GM23248 (cell line): Measurements from ENCODE around the gene VAV2. TPM values are rescaled to one million over a fixed set of nuclear protein-coding genes. Genes with fewer than 3 reads are reported as not detected.

Experiments used
- DNase-seq: peaks from one replicate; pipeline ENCODE4 v3.0.0-alpha.2; 2015
- H2AFZ ChIP-seq: fragments of 200-600 bp; sonication (generic); 2 replicates; pipeline ENCODE4 v1.6.1; 2016; ENCODE audit warnings: antibody characterized with exemption
- H3F3A ChIP-seq: fragments of 200-600 bp; sonication (generic); 2 replicates; pipeline ENCODE4 v1.6.1; 2016; ENCODE audit warnings: mild to moderate bottlenecking, antibody characterized with exemption, mixed run types; ENCODE audit not compliant: insufficient read depth
- H3K27ac ChIP-seq: fragments of 200-600 bp; sonication (generic); 2 replicates; pipeline ENCODE4 v1.5.1; 2016; ENCODE audit warnings: mild to moderate bottlenecking
- H3K27me3 ChIP-seq: fragments of 200-600 bp; sonication (generic); replicated peaks from 2 replicates; pipeline ENCODE4 v1.6.1; 2016; ENCODE audit warnings: mild to moderate bottlenecking; ENCODE audit not compliant: insufficient read depth
- H3K36me3 ChIP-seq: fragments of 200-600 bp; sonication (generic); 2 replicates; pipeline ENCODE4 v1.6.1; 2016; ENCODE audit warnings: low read depth, mild to moderate bottlenecking
- H3K4me1 ChIP-seq: fragments of 200-600 bp; sonication (generic); 2 replicates; pipeline ENCODE4 v1.6.1; 2016; ENCODE audit warnings: mild to moderate bottlenecking; ENCODE audit not compliant: insufficient read depth
- H3K4me2 ChIP-seq: fragments of 200-600 bp; sonication (generic); one replicate; pipeline ENCODE4 v1.6.1; 2016; ENCODE audit warnings: mild to moderate bottlenecking; ENCODE audit not compliant: unreplicated experiment
- H3K4me3 ChIP-seq: fragments of 200-600 bp; sonication (generic); 2 replicates; pipeline ENCODE4 v1.5.1; 2016; ENCODE audit warnings: mild to moderate bottlenecking
- H3K79me2 ChIP-seq: fragments of 200-600 bp; sonication (generic); 2 replicates; pipeline ENCODE4 v1.6.1; 2016; ENCODE audit warnings: mild to moderate bottlenecking; ENCODE audit not compliant: insufficient read depth
- H3K9ac ChIP-seq: fragments of 200-600 bp; sonication (generic); 2 replicates; pipeline ENCODE4 v1.6.1; 2016; ENCODE audit warnings: mild to moderate bottlenecking
- H3K9me2 ChIP-seq: fragments of 200-600 bp; sonication (generic); 2 replicates; pipeline ENCODE4 v1.6.1; 2016; ENCODE audit warnings: mixed run types, mild to moderate bottlenecking, moderate library complexity; ENCODE audit not compliant: insufficient read depth
- H3K9me3 ChIP-seq: fragments of 200-600 bp; sonication (generic); one replicate; pipeline ENCODE4 v1.6.1; 2017; ENCODE audit warnings: low read depth
- H4K20me1 ChIP-seq: fragments of 200-600 bp; sonication (generic); 2 replicates; pipeline ENCODE4 v1.6.0; 2016; ENCODE audit not compliant: insufficient read depth
- EZH2 ChIP-seq: fragments of 200-600 bp; sonication (generic); IDR thresholded peaks from 2 replicates; pipeline ENCODE4 v1.6.1; 2018; ENCODE audit warnings: antibody characterized with exemption, mild to moderate bottlenecking; ENCODE audit not compliant: insufficient read depth, poor library complexity, severe bottlenecking
- EZH2phosphoT487 ChIP-seq: fragments of 200-600 bp; sonication (generic); IDR thresholded peaks from 2 replicates; pipeline ENCODE4 v1.6.1; 2018; ENCODE audit warnings: antibody characterized with exemption, moderate library complexity, mild to moderate bottlenecking, low read depth; ENCODE audit not compliant: insufficient read depth
- WGBS, 2 experiments: methylation state at CpG; one replicate each; pipeline ENCODE4 v1.1.6; 2015 to 2017; ENCODE audit warnings: low lambda C conversion rate in 2 of 2, low coverage in 1 of 2; ENCODE audit errors: missing lambda C conversion rate in 2 of 2; 5-methylcytosine and 5-hydroxymethylcytosine counted together
- in situ Hi-C: fragments of 300-500 bp; cut with MboI; formaldehyde crosslinking; loops from 2 replicates; pipeline ENCODE4 v1.15.0; 2020
- polyA plus RNA-seq: library from polyadenylated mRNA; unstranded; fragments of >200 nt; fragmentation: Nextera tagmentation; extraction: Ambion mirVana; gene quantifications from 2 replicates; pipeline ENCODE4 v1.2.1, GENCODE V29; 2016
- total RNA-seq: library from RNA; depleted of rRNA; stranded (reverse); fragments of >200 nt; shearing (Covaris generic); gene quantifications from 2 replicates; pipeline ENCODE4 v1.2.3, GENCODE V29; 2014

The VAV2 gene
- total and polyA plus RNA-seq, 2 experiments from 2014 or later, result 6.7 to 9.0 TPM

DNA sequence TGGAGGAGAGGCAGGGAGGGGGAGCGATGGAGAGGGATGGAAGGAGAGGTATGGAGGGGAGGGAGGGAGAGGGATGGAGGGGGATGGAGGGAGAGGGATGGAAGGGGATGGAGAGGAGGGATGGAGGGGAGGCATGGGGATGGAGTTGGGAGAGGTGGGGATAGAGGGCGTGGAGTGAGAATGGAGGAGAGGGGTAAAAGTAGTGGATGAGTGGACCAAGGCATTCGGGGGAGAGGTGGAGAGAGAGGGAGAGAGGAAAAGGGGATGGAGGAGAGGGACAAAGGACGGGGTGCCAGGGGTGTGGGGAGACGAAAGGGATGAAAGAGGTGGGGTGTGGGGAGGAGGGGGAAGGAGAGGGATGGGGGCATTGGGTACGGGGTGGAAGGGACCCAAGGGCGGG lies 100.4 kb downstream of the VAV2 start:
- no peak overlapping the region for H3K9ac ChIP-seq
- in situ Hi-C loops, result no loop called here
- H3K4me1 ChIP-seq, result no peaks in the 10 kb centered on the region
- no peaks in the 10 kb centered on the region for H3K79me2 ChIP-seq
- no peak overlapping the region for H3K4me3 ChIP-seq
- no peaks in the 10 kb centered on the region for H3F3A ChIP-seq
- H3K9me3 ChIP-seq, result no peaks in the 10 kb centered on the region
- no peak overlapping the region for H3K27ac ChIP-seq
- H3K9me2 ChIP-seq, result no peaks in the 10 kb centered on the region
- no peaks in the 10 kb centered on the region for H3K36me3 ChIP-seq
- no peak overlapping the region for H3K4me2 ChIP-seq
- H4K20me1 ChIP-seq, result no peaks in the 10 kb centered on the region
- no peak overlapping the region for H2AFZ ChIP-seq
- no peaks in the 10 kb centered on the region for H3K27me3 ChIP-seq
- DNase-seq, result no peak
- WGBS, 2 experiments, result 96% methylated on average over 7 of the region's 7 CpGs; no CpG with 5 or more reads in 1 of the 2 experiments
- TF ChIP-seq EZH2phosphoT487 (no peak), EZH2 (no peak)

DNA sequence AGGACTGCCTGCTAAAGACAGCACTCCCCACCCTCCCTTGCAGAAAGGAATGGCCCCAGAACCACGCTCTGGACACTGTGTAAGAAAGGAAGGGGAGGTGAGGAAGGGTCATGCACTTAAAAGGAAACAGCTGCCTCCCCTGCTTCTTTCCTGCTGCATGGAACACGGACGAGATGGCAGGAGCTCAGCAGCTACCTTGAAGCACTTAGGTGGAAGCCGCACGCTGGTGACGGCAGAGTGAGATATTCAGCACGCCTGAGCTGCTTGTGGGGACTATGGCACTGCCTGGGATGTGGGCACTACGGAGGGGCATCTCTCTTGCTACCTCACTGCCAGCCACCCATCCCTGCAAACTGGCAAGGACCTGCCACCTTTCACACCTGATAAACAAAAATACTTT lies 101.5 kb downstream of the VAV2 start:
- H3K9ac ChIP-seq, result no peak overlapping the region
- H3K27ac ChIP-seq, result no peak overlapping the region
- H3K36me3 ChIP-seq, result no peaks in the 10 kb centered on the region
- no peaks in the 10 kb centered on the region for H3K9me2 ChIP-seq
- H3K9me3 ChIP-seq, result no peaks in the 10 kb centered on the region
- no peak overlapping the region for H2AFZ ChIP-seq
- 95 to 98% methylated on average over 8 of the region's 8 CpGs for WGBS, 2 experiments
- no peak overlapping the region for H3K4me3 ChIP-seq
- no peak for DNase-seq
- H4K20me1 ChIP-seq, result no peaks in the 10 kb centered on the region
- no peak overlapping the region for H3K4me2 ChIP-seq
- H3K27me3 ChIP-seq, result no peaks in the 10 kb centered on the region
- TF ChIP-seq EZH2 (no peak), EZH2phosphoT487 (no peak)
- H3F3A ChIP-seq, result no peaks in the 10 kb centered on the region
- no peaks in the 10 kb centered on the region for H3K4me1 ChIP-seq
- H3K79me2 ChIP-seq, result 0 out of 2 replicates have a peak, but pooled peaks cover 7% of the 10 kb centered on the region
- in situ Hi-C loops, result no loop called here

DNA sequence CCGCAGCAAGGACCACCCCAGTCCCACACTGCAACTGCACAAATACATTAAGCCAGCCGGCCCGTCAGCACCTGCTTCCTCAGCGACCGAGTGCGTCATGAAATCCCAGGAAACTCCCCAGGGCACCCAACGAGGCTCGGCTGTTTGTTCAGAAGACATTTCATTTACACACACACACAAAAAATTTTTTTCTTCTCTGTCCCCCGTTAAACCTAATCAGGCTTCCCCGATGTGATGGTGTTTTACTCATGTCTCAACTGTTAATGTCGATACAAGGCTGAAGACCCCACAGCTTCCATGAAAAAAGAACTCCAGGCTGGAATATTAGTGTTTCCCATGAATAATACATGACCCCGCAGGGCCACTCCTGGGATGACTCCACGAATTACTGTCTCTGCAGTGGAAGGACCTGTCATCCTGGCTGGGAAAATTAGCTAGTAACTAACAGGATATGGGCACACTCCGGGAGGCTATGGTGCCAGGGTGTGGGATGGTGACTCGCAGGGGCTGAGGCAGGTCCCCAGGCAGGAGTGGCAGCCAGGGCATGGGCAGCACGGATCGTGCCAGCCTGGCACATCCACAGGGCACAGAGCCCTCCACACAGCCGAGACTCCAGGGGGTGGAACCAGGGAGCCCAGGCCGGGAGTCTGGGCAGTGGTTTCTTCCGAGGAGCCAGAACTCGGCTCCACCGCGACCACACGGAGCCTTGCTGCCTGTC lies 102.4 kb downstream of the VAV2 start:
- TF ChIP-seq EZH2, result no peak
- no peak for TF ChIP-seq EZH2phosphoT487
- no peak overlapping the region for H2AFZ ChIP-seq
- in situ Hi-C loops, result no loop called here
- H3K9ac ChIP-seq, result no peak overlapping the region
- H3K79me2 ChIP-seq, result 0 out of 2 replicates have a peak, but pooled peaks cover 7% of the 10 kb centered on the region
- peak; percentile 49 for DNase-seq
- H4K20me1 ChIP-seq, result no peaks in the 10 kb centered on the region
- H3K4me1 ChIP-seq, result no peaks in the 10 kb centered on the region
- no peak overlapping the region for H3K4me2 ChIP-seq
- no peak overlapping the region for H3K4me3 ChIP-seq
- no peaks in the 10 kb centered on the region for H3K36me3 ChIP-seq
- H3K9me3 ChIP-seq, result no peaks in the 10 kb centered on the region
- H3F3A ChIP-seq, result no peaks in the 10 kb centered on the region
- no peak overlapping the region for H3K27ac ChIP-seq
- 71 to 73% methylated on average over 22 to 24 of the region's 24 CpGs for WGBS, 2 experiments
- no peaks in the 10 kb centered on the region for H3K27me3 ChIP-seq
- no peaks in the 10 kb centered on the region for H3K9me2 ChIP-seq

DNA sequence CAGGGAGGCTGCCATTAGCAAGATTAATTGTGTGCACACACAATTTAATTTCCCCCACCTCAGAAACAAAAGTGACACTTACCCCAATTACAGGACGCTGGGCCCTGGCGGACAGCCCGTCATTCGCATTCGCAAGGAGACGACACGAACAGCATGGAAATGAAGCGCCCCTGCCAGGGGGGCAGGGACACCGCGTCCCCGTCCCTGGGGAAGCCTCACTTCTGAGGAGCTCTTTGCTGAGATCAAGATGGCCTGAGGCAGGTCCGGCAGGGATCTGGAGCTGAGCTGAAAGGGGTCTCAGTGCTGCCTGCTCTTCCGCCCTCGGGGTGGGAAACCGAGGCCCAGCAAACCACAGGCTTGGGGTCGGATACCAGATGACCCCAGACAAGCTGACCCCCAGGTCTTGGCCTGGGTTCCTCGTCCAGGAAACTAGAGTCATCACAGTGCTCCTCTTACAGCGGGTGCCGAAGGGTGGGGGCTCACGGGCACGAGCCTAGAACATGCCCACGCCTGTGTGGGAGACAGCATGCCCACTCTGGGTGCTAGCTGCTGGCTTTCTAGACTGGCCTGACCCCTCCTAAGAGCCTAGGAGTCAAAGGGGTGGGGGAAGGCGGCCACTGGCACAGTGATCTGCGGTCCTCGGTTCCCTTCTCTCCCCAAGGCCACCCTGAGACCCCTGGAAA lies 103.2 kb downstream of the VAV2 start:
- H3K27me3 ChIP-seq, result no peaks in the 10 kb centered on the region
- no peak overlapping the region for H3K9ac ChIP-seq
- DNase-seq, result no peak
- no peaks in the 10 kb centered on the region for H3F3A ChIP-seq
- no peak overlapping the region for H3K4me3 ChIP-seq
- no peak overlapping the region for H3K4me2 ChIP-seq
- in situ Hi-C loops, result no loop called here
- no peaks in the 10 kb centered on the region for H3K9me2 ChIP-seq
- H3K79me2 ChIP-seq, result peaks cover 12% of the 10 kb centered on the region; the same call in 1 of the 2 replicates
- no peak overlapping the region for H2AFZ ChIP-seq
- H3K36me3 ChIP-seq, result no peaks in the 10 kb centered on the region
- no peaks in the 10 kb centered on the region for H3K9me3 ChIP-seq
- 89 to 90% methylated on average over 23 to 25 of the region's 25 CpGs for WGBS, 2 experiments
- no peaks in the 10 kb centered on the region for H4K20me1 ChIP-seq
- no peak overlapping the region for H3K27ac ChIP-seq
- TF ChIP-seq EZH2 (no peak), EZH2phosphoT487 (no peak)
- H3K4me1 ChIP-seq, result no peaks in the 10 kb centered on the region
